GM21737 (cell line): ENCODE data around the gene RIN1.

Source experiments
- ATAC-seq: cut with Tn5 transposase; IDR thresholded peaks from one replicate; pipeline ENCODE4 v1.9.1; 2021; ENCODE audit warnings: mild to moderate bottlenecking, moderate library complexity; ENCODE audit not compliant: unreplicated experiment

The RIN1 gene

GRCh38 chr11:66335531-66336233, 552 bp downstream of the RIN1 start:
- ATAC-seq: no peak

GRCh38 chr11:66334605-66335442, 1.4 kb downstream of the RIN1 start:
- no peak for ATAC-seq

GRCh38 chr11:66333896-66334604, 2.2 kb downstream of the RIN1 start:
- ATAC-seq: no peak

GRCh38 chr11:66333220-66333877, 2.9 kb downstream of the RIN1 start:
- ATAC-seq: no peak

GRCh38 chr11:66332371-66333219, 3.6 kb downstream of the RIN1 start:
- ATAC-seq: no peak

- ATAC-seq: no peak
Observed at GRCh38 chr11:66331542-66332370, 4.5 kb downstream of the RIN1 start.

- no peak for ATAC-seq
Observed at GRCh38 chr11:66330931-66331330, 5.3 kb downstream of the RIN1 start.

- no peak for ATAC-seq
Observed at GRCh38 chr11:66329165-66329673, 7.0 kb downstream of the RIN1 start.

- ATAC-seq: no peak
Observed at GRCh38 chr11:66328302-66329144, 7.7 kb downstream of the RIN1 start.

GRCh38 chr11:66328031-66328301, 8.3 kb downstream of the RIN1 start:
- no peak for ATAC-seq

GRCh38 chr11:66327171-66328030, 8.8 kb downstream of the RIN1 start:
- ATAC-seq: no peak

GRCh38 chr11:66326261-66327111, 9.7 kb downstream of the RIN1 start:
- ATAC-seq: no peak

GRCh38 chr11:66325263-66325671, 11.0 kb downstream of the RIN1 start:
- no peak for ATAC-seq

- no peak for ATAC-seq
Observed at GRCh38 chr11:66324664-66325063, 11.6 kb downstream of the RIN1 start.

- no peak for ATAC-seq
Observed at GRCh38 chr11:66323684-66324083, 12.6 kb downstream of the RIN1 start.

GRCh38 chr11:66322732-66323427, 13.4 kb downstream of the RIN1 start:
- ATAC-seq: no peak
